ACC112 (cell line): Measurements from ENCODE around the gene AHRR.

ENCODE experiments used
- H2AFZ ChIP-seq: fragments of 200-600 bp; sonication (generic); one replicate; pipeline ENCODE4 v1.6.0; 2017; ENCODE audit warnings: antibody characterized with exemption, low read length; ENCODE audit not compliant: unreplicated experiment
- H3K27ac ChIP-seq: fragments of 200-600 bp; sonication (generic); 2 replicates; pipeline ENCODE4 v1.5.1; 2014; ENCODE audit warnings: low read depth, mild to moderate bottlenecking, antibody characterized with exemption, low read length, moderate library complexity
- H3K27me3 ChIP-seq: fragments of 200-600 bp; sonication (generic); 2 replicates; pipeline ENCODE4 v1.6.1; 2014; ENCODE audit warnings: mild to moderate bottlenecking, antibody characterized with exemption, low read length, moderate library complexity, mixed read lengths; ENCODE audit not compliant: insufficient read depth
- H3K36me3 ChIP-seq: fragments of 200-600 bp; sonication (generic); 2 replicates; pipeline ENCODE4 v1.6.1; 2016; ENCODE audit warnings: mild to moderate bottlenecking, antibody characterized with exemption, low read length, moderate library complexity, mixed read lengths; ENCODE audit not compliant: insufficient read depth
- H3K4me1 ChIP-seq: fragments of 200-600 bp; sonication (generic); one replicate; pipeline ENCODE4 v1.6.1; 2016; ENCODE audit warnings: low read length, mixed read lengths; ENCODE audit not compliant: insufficient read depth, unreplicated experiment, control insufficient read depth
- H3K4me3 ChIP-seq: fragments of 200-600 bp; sonication (generic); 2 replicates; pipeline ENCODE4 v1.5.1; 2014; ENCODE audit warnings: mild to moderate bottlenecking, low read depth, low read length
- H3K79me2 ChIP-seq: fragments of 200-600 bp; sonication (generic); one replicate; pipeline ENCODE4 v1.6.0; 2016; ENCODE audit warnings: low read length; ENCODE audit not compliant: control insufficient read depth, unreplicated experiment, insufficient read depth

AHRR gene

GRCh38 chr5:459562-460272 lies 138.2 kb downstream of the AHRR start:
- H3K27ac ChIP-seq: peak overlapping the region; percentile 91
- peaks cover 18% of the 10 kb centered on the region for H3K4me1 ChIP-seq
- H3K27me3 ChIP-seq: no peaks in the 10 kb centered on the region
- H2AFZ ChIP-seq: no peak overlapping the region
- H3K4me3 ChIP-seq: no peak overlapping the region
- peaks cover 24% of the 10 kb centered on the region; the same call in 1 of the 2 replicates for H3K36me3 ChIP-seq
- H3K79me2 ChIP-seq: peaks cover 17% of the 10 kb centered on the region

GRCh38 chr5:460273-460625 lies 138.7 kb downstream of the AHRR start:
- H2AFZ ChIP-seq: no peak overlapping the region
- H3K4me1 ChIP-seq: peaks cover 18% of the 10 kb centered on the region
- peaks cover 17% of the 10 kb centered on the region for H3K79me2 ChIP-seq
- no peaks in the 10 kb centered on the region for H3K27me3 ChIP-seq
- H3K4me3 ChIP-seq: no peak overlapping the region
- no peak overlapping the region for H3K27ac ChIP-seq
- peaks cover 24% of the 10 kb centered on the region; the same call in 1 of the 2 replicates for H3K36me3 ChIP-seq

GRCh38 chr5:462051-462481 lies 140.6 kb downstream of the AHRR start:
- Histone ChIP-seq H2AFZ (no peak overlapping the region), H3K79me2 (peaks cover 9% of the 10 kb centered on the region), H3K4me3 (no peak overlapping the region), H3K4me1 (peaks cover 18% of the 10 kb centered on the region), H3K27ac (no peak overlapping the region), H3K36me3 (peaks cover 24% of the 10 kb centered on the region; the same call in 1 of the 2 replicates), H3K27me3 (no peaks in the 10 kb centered on the region)

- Histone ChIP-seq H3K27me3 (no peaks in the 10 kb centered on the region), H3K79me2 (peaks cover 3% of the 10 kb centered on the region), H3K4me3 (no peak overlapping the region), H2AFZ (no peak overlapping the region), H3K4me1 (peaks cover 12% of the 10 kb centered on the region), H3K36me3 (peaks cover 13% of the 10 kb centered on the region; the same call in 1 of the 2 replicates), H3K27ac (no peak overlapping the region)
Observed at GRCh38 chr5:463301-463700, 141.8 kb downstream of the AHRR start.

GRCh38 chr5:463952-464351 lies 142.4 kb downstream of the AHRR start:
- Histone ChIP-seq H3K27ac (no peak overlapping the region), H3K4me1 (peaks cover 6% of the 10 kb centered on the region), H2AFZ (no peak overlapping the region), H3K4me3 (no peak overlapping the region), H3K27me3 (no peaks in the 10 kb centered on the region), H3K79me2 (peaks cover 3% of the 10 kb centered on the region), H3K36me3 (peaks cover 10% of the 10 kb centered on the region; the same call in 1 of the 2 replicates)

GRCh38 chr5:464446-464842 lies 142.9 kb downstream of the AHRR start:
- peaks cover 3% of the 10 kb centered on the region for H3K79me2 ChIP-seq
- H2AFZ ChIP-seq: no peak overlapping the region
- H3K36me3 ChIP-seq: peaks cover 10% of the 10 kb centered on the region; the same call in 1 of the 2 replicates
- H3K4me3 ChIP-seq: no peak overlapping the region
- H3K4me1 ChIP-seq: peaks cover under 1% of the 10 kb centered on the region
- H3K27me3 ChIP-seq: no peaks in the 10 kb centered on the region
- H3K27ac ChIP-seq: no peak overlapping the region

- H3K36me3 ChIP-seq: peaks cover 14% of the 10 kb centered on the region; the same call in 1 of the 2 replicates
Observed at GRCh38 chr5:464843-465590, 143.5 kb downstream of the AHRR start.

GRCh38 chr5:465591-466403 lies 144.3 kb downstream of the AHRR start:
- H3K4me3 ChIP-seq: no peak overlapping the region
- peaks cover 15% of the 10 kb centered on the region; the same call in 1 of the 2 replicates for H3K36me3 ChIP-seq
- no peak overlapping the region for H2AFZ ChIP-seq
- H3K27ac ChIP-seq: no peak overlapping the region
- H3K79me2 ChIP-seq: peaks cover under 1% of the 10 kb centered on the region
- H3K4me1 ChIP-seq: no peaks in the 10 kb centered on the region
- H3K27me3 ChIP-seq: no peaks in the 10 kb centered on the region

More at GRCh38 chr5:464843-465590, 143.5 kb downstream of the AHRR start:
- Histone ChIP-seq H3K27me3 (no peaks in the 10 kb centered on the region), H3K4me1 (no peaks in the 10 kb centered on the region), H3K79me2 (no peaks in the 10 kb centered on the region), H3K27ac (no peak overlapping the region), H3K4me3 (no peak overlapping the region), H2AFZ (no peak overlapping the region)

GRCh38 chr5:466661-467310 lies 145.3 kb downstream of the AHRR start:
- Histone ChIP-seq H3K27ac (no peak overlapping the region), H2AFZ (no peak overlapping the region), H3K36me3 (peaks cover 13% of the 10 kb centered on the region; the same call in 1 of the 2 replicates), H3K27me3 (no peaks in the 10 kb centered on the region), H3K4me3 (no peak overlapping the region), H3K4me1 (peaks cover 6% of the 10 kb centered on the region), H3K79me2 (peaks cover 11% of the 10 kb centered on the region)

- H3K36me3 ChIP-seq: peaks cover 6% of the 10 kb centered on the region; the same call in 1 of the 2 replicates
- no peak overlapping the region for H2AFZ ChIP-seq
- H3K4me1 ChIP-seq: peaks cover 8% of the 10 kb centered on the region
- H3K4me3 ChIP-seq: no peak overlapping the region
- H3K79me2 ChIP-seq: peaks cover 20% of the 10 kb centered on the region
- no peaks in the 10 kb centered on the region for H3K27me3 ChIP-seq
- H3K27ac ChIP-seq: no peak overlapping the region
Observed at GRCh38 chr5:468401-468800, 146.9 kb downstream of the AHRR start.
